Endothelial cell of umbilical vein (primary cell): ENCODE data around the gene SPG7. TPM values are rescaled to one million over a fixed set of nuclear protein-coding genes. Genes with fewer than 3 reads are reported as not detected.

ENCODE experiments used
- BruUV-seq: library from RNA; stranded (reverse); fragments of 400-500 nt; replicated peaks from 2 replicates; lab custom pipeline; 2021; lab: Mats Ljungman, UMichigan
- CTCF ChIA-PET: fragments of 300-600, 350-600 bp; sonication (Branson Sonifier 250); formaldehyde crosslinking; loops from one replicate; lab custom pipeline; 2021; ENCODE audit warnings: antibody characterized with exemption, inconsistent platforms; lab: Charles Lee
- POLR2A ChIA-PET: fragments of 300-600, 350-600 bp; sonication (Branson Sonifier 250); formaldehyde crosslinking; loops from one replicate; lab custom pipeline; 2021; ENCODE audit warnings: antibody characterized with exemption, inconsistent platforms; lab: Charles Lee
- DNase-seq: peaks from one replicate; pipeline ENCODE4 v3.0.0-alpha.2; 2011; ENCODE audit warnings: low read depth, low spot score
- FAIRE-seq: peaks from 2 replicates; lab custom pipeline; 2011; peaks lifted over from hg19 to GRCh38; lab: Jason Lieb, UNC
- H2AFZ ChIP-seq: 2 replicates; pipeline ENCODE4 v1.6.0; 2012; ENCODE audit warnings: low read depth, low read length, control low read depth, inconsistent platforms
- H3K27ac ChIP-seq: 2 replicates; pipeline ENCODE4 v1.5.1; 2011; ENCODE audit warnings: low read depth, mild to moderate bottlenecking, control low read depth, low read length, moderate library complexity; ENCODE audit not compliant: insufficient read depth
- H3K27me3 ChIP-seq, 2 experiments: 2 replicates each; pipeline versions ENCODE4 v1.6.0 to v1.6.1; 2011; ENCODE audit warnings: low read length in 2 of 2, mixed read lengths in 1 of 2; ENCODE audit not compliant: control insufficient read depth in 2 of 2, insufficient read depth in 2 of 2
- H3K36me3 ChIP-seq, 2 experiments: 2 replicates in 1 of 2; 3 replicates in 1 of 2; pipeline ENCODE4 v1.5.1; 2011; ENCODE audit warnings: low read length in 2 of 2, mild to moderate bottlenecking in 1 of 2, moderate library complexity in 1 of 2; ENCODE audit not compliant: control insufficient read depth in 2 of 2, insufficient read depth in 2 of 2; ENCODE audit errors: extremely low read depth in 1 of 2
- H3K4me1 ChIP-seq: 3 replicates; pipeline ENCODE4 v1.5.1; 2011; ENCODE audit warnings: mild to moderate bottlenecking, low read length; ENCODE audit not compliant: control insufficient read depth, insufficient read depth; ENCODE audit errors: extremely low read depth
- H3K4me2 ChIP-seq: 2 replicates; pipeline ENCODE4 v1.6.1; 2011; ENCODE audit warnings: low read length, control low read depth, mixed read lengths; ENCODE audit not compliant: insufficient read depth
- H3K4me3 ChIP-seq, 3 experiments: fragments of 200-600 bp in 1 of 3; sonication (generic), shearing (Covaris generic) in 1 of 3; replicated peaks in 1 of 3; 2 replicates each; pipeline ENCODE4 v1.5.1; 2011 to 2016; ENCODE audit warnings: control low read depth in 3 of 3, low read length in 3 of 3, mild to moderate bottlenecking in 2 of 3, inconsistent platforms in 1 of 3, low read depth in 1 of 3, moderate library complexity in 1 of 3; ENCODE audit not compliant: insufficient read depth in 1 of 3
- H3K79me2 ChIP-seq: 2 replicates; pipeline ENCODE4 v1.6.0; 2012; ENCODE audit warnings: low read length, inconsistent platforms; ENCODE audit not compliant: control insufficient read depth, insufficient read depth
- H3K9ac ChIP-seq: replicated peaks from 2 replicates; pipeline ENCODE3; 2011; ENCODE audit warnings: low read length, control low read depth; ENCODE audit not compliant: insufficient read depth; ENCODE audit errors: extremely low read depth
- H3K9me1 ChIP-seq: replicated peaks from 3 replicates; pipeline ENCODE4 v1.6.0; 2011; ENCODE audit warnings: mild to moderate bottlenecking, low read length; ENCODE audit not compliant: control insufficient read depth, insufficient read depth; ENCODE audit errors: extremely low read depth
- H3K9me3 ChIP-seq: replicated peaks from 2 replicates; pipeline ENCODE4 v1.5.1; 2012; ENCODE audit warnings: low read length, inconsistent platforms; ENCODE audit not compliant: control insufficient read depth, insufficient read depth
- H4K20me1 ChIP-seq: replicated peaks from 2 replicates; pipeline ENCODE3; 2011; ENCODE audit warnings: mild to moderate bottlenecking, low read length; ENCODE audit not compliant: control insufficient read depth, insufficient read depth; ENCODE audit errors: extremely low read depth
- CTCF ChIP-seq, 2 donors: IDR thresholded peaks; 1 replicate in 1 of 2; 2 replicates in 1 of 2; pipeline ENCODE4 v1.5.1; 2011; ENCODE audit warnings: low read length in 2 of 2, mild to moderate bottlenecking in 2 of 2, moderate library complexity in 2 of 2, control low read depth in 1 of 2, inconsistent platforms in 1 of 2, low read depth in 1 of 2; ENCODE audit not compliant: insufficient read depth in 1 of 2; ENCODE audit errors: extremely low read depth in 1 of 2
- EZH2 ChIP-seq: IDR thresholded peaks from 2 replicates; pipeline ENCODE4 v1.6.1; 2012; ENCODE audit warnings: borderline replicate concordance, low read depth, mild to moderate bottlenecking, moderate library complexity, low read length, inconsistent platforms; ENCODE audit not compliant: severe bottlenecking
- FOS ChIP-seq: IDR thresholded peaks from 2 replicates; pipeline ENCODE4 v1.6.1; 2011; ENCODE audit warnings: mild to moderate bottlenecking, low read length, moderate library complexity, borderline replicate concordance; ENCODE audit not compliant: insufficient read depth
- GATA2 ChIP-seq: IDR thresholded peaks from 2 replicates; pipeline ENCODE4 v1.7.0; 2011; ENCODE audit warnings: low read depth, mild to moderate bottlenecking, moderate library complexity, mixed read lengths, low read length; ENCODE audit not compliant: insufficient read length, insufficient read depth
- JUN ChIP-seq: IDR thresholded peaks from 2 replicates; pipeline ENCODE4 v1.6.1; 2011; ENCODE audit warnings: borderline replicate concordance, low read depth; ENCODE audit not compliant: insufficient read length, insufficient read depth
- MAX ChIP-seq: IDR thresholded peaks from 2 replicates; pipeline ENCODE4 v1.6.1; 2011; ENCODE audit not compliant: insufficient read depth, insufficient read length
- MYC ChIP-seq: IDR thresholded peaks from one replicate; pipeline ENCODE4 v1.6.1; 2011; ENCODE audit warnings: mild to moderate bottlenecking, low read depth, low read length
- POLR2A ChIP-seq: IDR thresholded peaks from 2 replicates; pipeline ENCODE4 v1.6.1; 2012; ENCODE audit warnings: low read depth, mild to moderate bottlenecking, control low read depth, low read length
- POLR2AphosphoS5 ChIP-seq: IDR thresholded peaks from 2 replicates; pipeline ENCODE4 v1.6.1; 2012; ENCODE audit warnings: low read depth, mild to moderate bottlenecking, control low read depth, low read length, moderate library complexity; ENCODE audit not compliant: insufficient read depth
- dilution Hi-C: fragments of 300-500 bp; cut with MboI; formaldehyde crosslinking; loops from one replicate; pipeline ENCODE4 v1.15.0; 2019; ENCODE audit warnings: low sequenced_read_pairs; ENCODE audit not compliant: extremely low pct_ligation_motif_present
- intact Hi-C: fragments of 100-400 bp; cut with micrococcal nuclease; formaldehyde crosslinking; loops from one replicate; pipeline ENCODE4 v1.10.0; 2022
- polyA plus RNA-seq, 4 experiments: library from polyadenylated mRNA; depleted of rRNA in 3 of 4; stranded (reverse) in 3 of 4; unstranded in 1 of 4; fragments of >200 nt; gene quantifications; 2 replicates each; pipeline versions ENCODE4 v1.2.1 to v1.2.3, GENCODE V29; 2011 to 2012; ENCODE audit warnings: missing spikeins in 1 of 4
- total RNA-seq: library from RNA; stranded (reverse); gene quantifications from 2 replicates; pipeline ENCODE4 v1.2.3, GENCODE V29; 2021

SPG7 gene
- total and polyA plus RNA-seq, 2 donors (not counting 3 experiments of a cell fraction or from before 2014, with no cell fraction given), result 90.2 to 146 TPM

- intact Hi-C loops, result no loop called here
- CTCF ChIA-PET, result interaction anchor here (1.0 kb wide), 1 partner anchor 16 kb away, joined by 3 read pairs; no protein-coding TSS in a partner anchor
- POLR2A ChIA-PET, result no interaction called here
Measured at GRCh38 chr16:89550421-89551007, 42.3 kb downstream of the SPG7 start.

More at GRCh38 chr16:89550421-89551007, 42.3 kb downstream of the SPG7 start:
- Histone ChIP-seq H3K9ac (no peak overlapping the region), H2AFZ (no peak overlapping the region), H3K27me3 (no peaks in the 10 kb centered on the region), H3K79me2 (no peaks in the 10 kb centered on the region), H3K9me1 (no peaks in the 10 kb centered on the region), H3K4me3 (no peak overlapping the region), H3K4me1 (no peaks in the 10 kb centered on the region), H3K27ac (no peak overlapping the region), H3K9me3 (no peaks in the 10 kb centered on the region), H3K4me2 (no peak overlapping the region), H4K20me1 (no peaks in the 10 kb centered on the region), H3K36me3 (peaks cover 2 to 30% of the 10 kb centered on the region in 2 experiments)
- TF ChIP-seq MAX (no peak), POLR2A (no peak), CTCF (IDR thresholded peaks at IDR 0.05; ENCODE audit: extremely low read depth in 1 of 2, insufficient read depth in 1 of 2, low read depth in 1 of 2, low read length in 2 of 2) (no peak), GATA2 (no peak), FOS (no peak), POLR2AphosphoS5 (no peak), MYC (no peak), EZH2 (no peak), JUN (no peak)
- no TSS peak for BruUV-seq
- dilution Hi-C loops, result no loop called here
- DNase-seq, result no peak
- FAIRE-seq, result no peak
